HG02588 (cell line): ENCODE measurements around the gene INTU.
"Not testable (repeated sequence)": the region's sequence is repeated elsewhere in the genome, so short reads cannot be mapped to it uniquely, and the experiment has no call there.

Experiments used
- ATAC-seq: cut with Tn5 transposase; IDR thresholded peaks from one replicate; pipeline ENCODE4 v1.9.1; 2021; ENCODE audit warnings: mild to moderate bottlenecking, moderate library complexity; ENCODE audit not compliant: unreplicated experiment

INTU gene

DNA sequence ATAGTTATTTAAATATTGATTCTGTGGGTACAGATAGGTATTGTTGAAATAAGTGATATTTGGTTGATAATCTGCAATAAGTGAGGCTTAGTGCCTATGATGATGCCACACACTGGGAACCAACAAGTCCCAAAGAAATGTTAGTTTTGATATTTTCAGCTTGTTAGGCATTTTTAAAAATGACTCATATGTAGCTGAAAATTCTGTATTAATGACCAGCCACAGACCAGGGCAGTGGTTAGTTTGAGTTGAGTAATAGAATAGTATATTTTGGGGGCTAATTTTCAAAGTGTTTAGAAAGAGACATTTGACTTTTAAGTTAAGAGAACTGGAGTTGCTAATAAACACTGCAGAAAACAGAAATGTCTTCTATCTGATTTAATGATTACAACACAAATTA, 9.4 kb downstream of the INTU start:
- ATAC-seq = no peak

DNA sequence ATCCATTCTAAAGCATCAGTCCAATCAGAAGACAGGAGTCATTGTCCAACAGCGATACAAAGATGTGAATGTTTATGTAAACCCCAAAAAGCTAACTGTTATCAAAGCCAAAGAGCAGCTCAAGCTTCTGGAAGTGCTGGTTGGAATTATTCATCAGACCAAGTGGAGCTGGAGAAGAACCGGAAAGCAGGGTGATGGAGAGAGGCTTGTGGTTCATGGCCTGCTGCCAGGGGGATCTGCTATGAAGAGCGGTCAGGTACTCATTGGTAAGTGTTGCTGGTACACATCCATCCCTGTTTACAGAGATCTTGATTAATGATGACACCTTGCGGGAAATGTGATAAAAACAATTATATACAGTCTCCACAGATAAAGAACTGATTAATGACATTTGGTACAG, 11.0 kb downstream of the INTU start:
- ATAC-seq = no peak

DNA sequence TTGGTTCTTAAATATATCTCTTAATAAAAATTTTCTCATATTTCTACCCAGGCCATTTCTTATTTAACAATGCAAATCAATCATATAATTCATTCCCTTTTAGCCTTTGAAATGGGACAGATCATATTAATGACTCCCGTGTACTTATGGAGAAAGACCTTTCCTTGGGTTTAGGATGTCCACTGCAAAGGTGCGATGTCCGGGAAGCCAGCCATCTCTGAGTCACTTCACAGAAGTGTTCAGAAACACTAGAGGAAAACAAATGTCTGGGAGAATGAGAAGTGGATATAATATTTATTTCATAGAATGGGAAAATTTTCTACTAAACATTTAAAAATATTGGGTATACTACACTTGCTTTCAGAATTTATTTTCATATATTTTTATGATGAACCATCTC, 15.3 kb downstream of the INTU start:
- no peak for ATAC-seq

DNA sequence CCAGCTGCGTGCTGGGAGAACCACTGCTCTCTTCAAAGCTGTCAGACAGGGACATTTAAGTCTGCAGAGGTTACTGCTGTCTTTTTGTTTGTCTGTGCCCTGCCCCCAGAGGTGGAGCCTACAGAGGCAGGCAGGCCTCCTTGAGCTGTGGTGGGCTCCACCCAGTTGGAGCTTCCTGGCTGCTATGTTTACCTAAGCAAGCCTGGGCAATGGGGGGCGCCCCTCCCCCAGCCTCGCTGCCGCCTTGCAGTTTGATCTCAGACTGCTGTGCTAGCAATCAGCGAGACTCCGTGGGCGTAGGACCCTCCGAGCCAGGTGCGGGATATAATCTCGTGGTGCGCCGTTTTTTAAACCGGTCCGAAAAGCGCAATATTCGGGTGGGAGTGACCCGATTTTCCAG, 22.8 kb downstream of the INTU start:
- not testable (repeated sequence) for ATAC-seq

DNA sequence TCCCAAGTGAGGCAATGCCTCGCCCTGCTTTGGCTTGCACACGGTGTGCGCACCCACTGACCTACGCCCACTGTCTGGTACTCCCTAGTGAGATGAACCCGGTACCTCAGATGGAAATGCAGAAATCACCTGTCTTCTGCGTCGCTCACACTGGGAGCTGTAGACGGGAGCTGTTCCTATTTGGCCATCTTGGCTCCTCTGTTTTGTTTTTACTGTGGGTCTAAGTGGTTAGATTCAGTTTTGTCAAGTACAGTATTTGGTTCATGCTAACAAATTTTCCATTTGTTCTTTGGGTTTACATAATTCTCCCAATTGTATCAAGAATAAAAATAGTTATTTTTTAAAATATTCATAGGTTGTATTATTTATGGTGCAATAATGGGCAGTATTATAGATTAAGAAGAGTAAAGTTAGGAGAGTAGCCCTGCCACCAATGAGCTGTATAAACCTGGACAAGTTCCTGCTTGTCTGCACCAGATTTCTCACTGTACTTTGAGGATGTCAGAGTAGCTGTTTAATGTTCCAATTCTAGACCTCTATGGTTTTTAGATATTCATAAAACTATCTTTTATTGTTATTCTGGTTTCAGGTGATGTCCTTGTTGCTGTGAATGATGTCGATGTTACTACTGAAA, 23.4 kb downstream of the INTU start:
- no peak for ATAC-seq

DNA sequence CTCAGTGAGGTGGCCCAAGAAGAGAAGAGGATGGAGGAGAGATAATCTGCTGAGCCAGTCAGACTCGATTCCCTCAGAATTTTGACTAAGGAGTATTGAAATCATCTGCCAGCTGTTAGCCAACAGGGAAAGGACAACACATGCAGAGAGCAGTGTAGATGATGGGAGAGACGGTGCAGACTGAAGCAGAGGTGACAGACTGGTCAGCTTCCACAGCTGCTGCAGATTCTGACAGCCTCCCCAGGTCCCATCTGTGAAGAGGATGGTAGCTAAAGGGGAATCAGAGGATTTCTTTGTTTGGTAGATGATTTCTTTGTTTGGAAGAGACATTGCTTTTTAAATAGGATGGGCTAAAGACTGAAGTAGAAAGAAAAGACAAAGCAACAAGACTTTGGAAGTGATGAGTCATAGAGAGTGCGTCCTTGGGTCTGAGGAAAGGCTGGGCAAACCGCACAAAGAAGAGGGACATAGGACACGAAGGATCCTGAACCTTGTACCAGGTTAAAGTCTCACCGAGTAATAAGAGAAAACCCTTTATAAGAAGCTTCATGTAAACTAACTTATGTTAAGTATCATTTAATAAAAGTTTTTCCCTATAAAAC, 27.6 kb downstream of the INTU start:
- no peak for ATAC-seq

DNA sequence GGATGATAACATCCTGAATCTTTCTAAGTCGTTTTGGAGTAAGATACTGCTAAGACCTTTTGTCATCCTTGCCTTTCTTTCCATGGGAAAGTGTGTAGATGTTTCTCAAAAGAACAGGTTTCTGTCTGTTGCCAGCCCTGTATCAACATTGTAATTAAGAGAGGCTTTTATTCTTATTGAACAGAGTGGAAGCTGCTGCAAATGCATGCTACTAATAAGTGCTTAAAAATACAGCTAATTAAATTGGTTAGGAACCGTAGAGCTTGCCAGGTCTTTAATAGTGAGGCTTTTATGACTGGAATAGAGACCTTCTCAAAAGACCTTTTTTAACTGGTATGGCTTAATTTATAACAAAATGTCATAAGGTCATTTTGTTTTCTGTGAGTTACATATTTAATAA, 34.4 kb downstream of the INTU start:
- ATAC-seq = no peak

DNA sequence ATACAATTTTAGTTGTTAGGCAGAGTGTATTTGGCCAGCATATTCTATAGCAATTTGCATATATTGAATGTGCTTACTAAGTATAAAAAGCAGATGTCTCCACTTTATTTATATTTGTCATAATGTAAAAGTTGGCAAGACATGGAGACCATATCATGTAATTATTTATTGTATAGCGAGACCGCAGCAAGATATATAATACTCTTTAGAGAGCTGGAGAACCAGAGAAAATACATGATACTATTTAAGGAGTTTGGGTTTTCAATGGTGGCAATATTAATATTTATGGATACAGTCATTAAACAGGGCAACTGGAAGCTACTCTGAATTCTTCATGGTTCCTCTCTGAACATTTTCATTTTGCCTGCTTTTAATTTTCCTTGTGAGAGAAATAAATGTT, 35.0 kb downstream of the INTU start:
- ATAC-seq = no peak

DNA sequence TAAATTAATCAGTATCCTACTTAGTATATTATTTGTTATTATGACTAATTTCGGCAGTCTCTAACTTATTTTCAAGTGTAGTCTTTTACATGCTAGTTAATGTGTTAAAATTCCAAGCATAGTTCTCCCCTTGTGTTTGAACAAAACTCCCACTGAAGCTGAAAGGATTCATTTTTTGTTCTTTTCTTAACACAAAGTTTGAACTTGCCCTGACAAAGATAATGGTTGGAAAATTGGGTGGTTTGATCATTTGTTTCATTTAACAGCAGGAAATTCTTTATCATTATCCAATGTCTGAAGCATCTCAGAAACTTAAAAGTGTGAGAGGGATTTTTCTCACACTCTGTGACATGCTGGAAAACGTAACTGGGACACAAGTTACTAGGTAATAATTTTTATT, 36.0 kb downstream of the INTU start:
- no peak for ATAC-seq

DNA sequence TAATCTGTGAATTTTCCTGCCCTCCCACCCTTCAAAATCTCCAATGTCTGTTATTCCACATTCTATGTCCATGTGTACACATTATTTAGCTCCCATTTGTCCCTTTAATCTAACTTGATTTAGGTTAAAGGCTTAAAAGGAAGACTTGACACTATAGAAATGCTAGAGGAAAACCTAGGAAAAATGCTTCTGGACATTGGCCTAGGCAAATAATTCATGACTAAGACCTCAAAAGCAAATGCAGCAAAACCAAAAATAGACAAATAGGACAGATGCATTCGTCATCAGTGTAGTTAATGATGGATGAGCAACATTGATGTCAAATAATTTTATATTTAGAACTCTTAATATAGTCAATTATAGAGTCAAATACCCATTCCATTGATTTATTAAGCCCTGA, 36.9 kb downstream of the INTU start:
- no peak for ATAC-seq

DNA sequence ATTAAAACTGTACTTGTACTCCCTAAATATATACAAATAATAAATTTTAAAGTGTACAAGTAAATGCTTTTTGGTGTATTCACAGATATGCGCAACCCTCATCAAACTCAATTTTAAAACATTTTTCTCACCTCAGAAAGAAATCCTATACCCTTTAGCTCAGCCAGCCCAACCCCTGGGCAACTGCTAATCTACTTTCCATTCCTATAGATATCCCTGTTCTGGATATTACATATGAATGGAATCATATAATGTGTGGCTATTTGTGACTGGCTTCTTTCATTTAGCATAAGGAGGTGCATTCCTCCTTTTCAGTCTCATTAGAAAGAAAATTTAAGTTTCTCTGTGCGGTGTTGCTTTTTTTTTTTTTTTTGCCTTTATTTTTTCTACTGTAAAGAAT, 39.4 kb downstream of the INTU start:
- ATAC-seq = no peak

DNA sequence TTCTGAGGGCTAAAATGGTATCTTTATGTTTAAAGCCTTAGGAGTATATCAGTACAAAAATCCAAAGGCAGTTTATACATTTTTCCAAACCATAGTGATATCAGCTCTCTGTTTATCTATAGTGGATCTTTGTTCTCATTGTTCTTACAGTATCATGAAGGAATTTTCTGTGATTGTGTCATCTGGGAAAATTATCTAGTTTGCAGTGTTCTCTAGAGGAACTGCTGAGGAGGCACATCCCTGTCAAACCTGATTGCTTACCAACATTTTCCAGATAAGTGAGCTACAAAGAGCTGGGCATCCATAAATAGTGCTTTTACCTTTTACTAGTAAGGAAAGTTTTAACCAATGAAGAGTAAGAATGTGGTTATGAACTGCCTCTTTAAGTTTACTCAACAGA, 52.5 kb downstream of the INTU start:
- no peak for ATAC-seq

DNA sequence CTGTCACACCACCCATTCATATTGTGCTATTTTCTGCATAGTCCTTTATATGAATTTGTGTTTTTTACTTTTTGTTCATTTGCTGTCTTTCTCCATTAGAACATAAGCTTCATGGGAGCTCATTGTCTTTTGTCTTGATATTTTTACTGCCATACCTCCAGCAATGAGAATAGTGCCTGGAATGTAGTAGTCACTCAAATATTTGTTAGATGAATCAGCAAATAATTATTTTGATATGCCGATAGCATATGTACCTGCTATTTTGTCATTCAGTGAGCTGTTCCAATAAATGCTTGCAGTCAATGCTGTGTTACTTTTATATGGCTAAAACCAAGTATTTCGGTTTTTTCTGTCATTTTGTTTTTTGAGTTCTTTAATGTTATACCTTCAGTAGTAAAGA, 53.9 kb downstream of the INTU start:
- no peak for ATAC-seq

DNA sequence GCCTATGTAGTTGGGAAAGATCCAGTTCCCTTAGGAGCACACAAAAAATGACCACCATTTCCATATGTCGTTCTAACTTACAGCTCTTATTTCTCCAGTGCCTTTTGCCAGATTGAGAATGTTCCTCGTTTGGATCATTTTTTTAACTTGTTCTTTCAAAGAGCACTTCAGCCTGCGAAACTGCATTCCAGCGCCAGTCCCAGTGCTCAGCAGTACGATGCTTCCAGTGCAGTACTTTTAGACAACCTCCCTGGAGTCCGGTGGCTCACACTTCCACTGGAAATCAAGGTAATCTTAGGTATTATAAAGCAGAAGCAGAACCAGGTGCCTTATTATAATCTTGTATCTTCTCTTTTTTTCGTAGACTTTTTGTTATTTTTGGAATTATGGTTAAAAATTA, 54.8 kb downstream of the INTU start:
- ATAC-seq = no peak

DNA sequence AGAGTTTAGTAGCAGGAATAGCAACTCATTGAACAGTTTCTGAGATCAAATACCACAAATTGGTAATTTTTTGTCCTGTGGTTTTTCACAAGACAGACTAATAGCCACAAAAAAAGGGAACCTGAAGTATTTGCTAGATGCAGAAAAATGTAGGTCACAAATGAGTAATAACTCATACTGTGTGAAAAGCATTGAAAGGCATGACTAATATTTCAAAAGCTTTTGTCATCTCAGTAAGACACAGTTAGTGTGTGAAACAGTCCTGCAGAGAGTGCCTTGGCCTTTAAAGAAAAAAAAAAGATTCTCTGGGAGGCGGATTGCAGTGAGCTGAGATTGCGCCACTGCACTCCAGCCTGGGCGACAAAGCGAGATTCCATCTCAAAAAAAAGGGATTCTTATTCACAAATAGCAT, 66.0 kb downstream of the INTU start:
- ATAC-seq = peak; percentile 100

DNA sequence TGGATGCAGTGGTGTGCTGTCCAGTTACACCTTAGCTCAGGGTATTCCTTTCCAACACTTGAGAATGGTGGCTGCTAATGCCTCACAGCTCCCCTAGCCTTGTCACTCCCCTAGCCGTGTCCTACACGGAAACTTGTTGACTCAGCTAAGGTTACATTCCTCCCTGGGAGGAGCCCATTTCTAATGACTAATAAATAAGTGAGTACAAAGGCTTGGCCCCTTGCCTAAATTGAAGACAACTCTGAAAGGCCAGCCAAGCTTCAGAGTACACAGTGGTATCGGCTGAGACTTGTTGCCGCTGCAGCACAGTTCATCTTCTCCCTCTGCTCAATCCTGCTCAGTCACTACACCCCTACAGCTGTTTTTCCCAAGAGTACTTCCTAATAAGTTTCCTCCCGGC, 76.2 kb downstream of the INTU start:
- no peak for ATAC-seq

DNA sequence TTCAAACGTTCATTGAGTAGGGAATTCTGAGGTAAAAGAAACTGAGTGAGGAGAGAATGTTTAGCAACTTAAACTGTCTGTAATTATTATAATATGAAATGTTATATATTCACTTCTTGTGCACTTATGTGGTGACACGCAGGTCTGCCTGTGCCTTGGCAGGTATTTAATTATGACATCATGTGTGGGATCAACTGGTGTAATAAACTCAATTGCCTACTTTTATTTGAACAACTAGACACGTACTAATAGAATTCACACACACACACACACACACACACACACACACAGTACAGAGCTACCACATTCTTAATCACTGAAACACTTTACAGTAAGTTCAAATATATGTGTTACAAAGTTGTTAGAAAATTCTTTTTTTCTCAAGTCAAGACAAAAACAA, 76.7 kb downstream of the INTU start:
- ATAC-seq = no peak

DNA sequence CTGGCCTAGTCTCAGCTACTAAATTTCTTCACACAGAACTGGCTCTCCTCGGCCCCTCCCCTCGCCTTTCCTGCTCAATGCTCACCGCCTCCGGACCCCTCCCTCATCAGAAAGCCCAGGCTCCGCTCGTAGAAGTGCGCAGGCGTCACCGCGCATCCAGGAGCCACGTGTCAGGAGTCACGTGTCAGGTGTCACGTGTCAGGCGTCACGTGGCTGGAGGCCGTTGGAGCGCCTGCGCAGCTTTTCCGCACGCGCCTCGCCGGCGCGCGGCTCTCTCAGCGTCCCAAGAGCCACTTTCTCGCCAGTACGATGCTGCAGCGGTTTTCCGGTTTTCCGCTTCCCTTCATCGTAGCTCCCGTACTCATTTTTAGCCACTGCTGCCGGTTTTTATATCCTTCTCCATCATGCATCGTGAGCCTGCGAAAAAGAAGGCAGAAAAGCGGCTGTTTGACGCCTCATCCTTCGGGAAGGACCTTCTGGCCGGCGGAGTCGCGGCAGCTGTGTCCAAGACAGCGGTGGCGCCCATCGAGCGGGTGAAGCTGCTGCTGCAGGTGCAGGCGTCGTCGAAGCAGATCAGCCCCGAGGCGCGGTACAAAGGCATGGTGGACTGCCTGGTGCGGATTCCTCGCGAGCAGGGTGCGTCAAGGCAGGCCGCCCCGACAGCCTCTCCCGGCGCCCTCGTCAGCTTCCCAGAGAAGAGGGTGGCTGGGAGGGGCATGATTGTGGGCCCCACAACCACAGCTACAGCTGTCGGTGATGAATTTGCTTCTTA, 97.6 kb downstream of the INTU start, which contains the start of gene SLC25A31:
SLC25A31 (plus strand) TSS at position 259 of the 772 bp plus-strand sequence; CDS start at position 405, 146 bp downstream.
- ATAC-seq = no peak

DNA sequence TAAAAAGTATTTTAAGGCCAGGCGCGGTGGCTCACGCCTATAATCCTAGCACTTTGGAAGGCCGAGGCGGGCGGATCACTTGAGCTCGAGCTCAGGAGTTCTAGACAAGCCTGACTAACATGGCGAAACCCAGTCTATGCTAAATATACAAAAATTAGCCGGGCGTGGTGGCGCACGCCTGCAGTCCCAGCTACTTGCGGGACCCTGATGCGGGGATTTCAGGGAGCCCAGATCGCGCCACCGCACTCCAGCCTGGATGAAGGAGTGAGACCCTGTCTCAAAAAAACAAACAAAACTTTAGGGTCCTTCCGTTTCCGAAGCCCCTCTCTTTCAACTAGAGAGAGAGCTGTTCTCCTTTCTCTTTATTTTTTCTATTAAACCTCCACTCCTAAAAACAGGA, 98.6 kb downstream of the INTU start:
- ATAC-seq = no peak

DNA sequence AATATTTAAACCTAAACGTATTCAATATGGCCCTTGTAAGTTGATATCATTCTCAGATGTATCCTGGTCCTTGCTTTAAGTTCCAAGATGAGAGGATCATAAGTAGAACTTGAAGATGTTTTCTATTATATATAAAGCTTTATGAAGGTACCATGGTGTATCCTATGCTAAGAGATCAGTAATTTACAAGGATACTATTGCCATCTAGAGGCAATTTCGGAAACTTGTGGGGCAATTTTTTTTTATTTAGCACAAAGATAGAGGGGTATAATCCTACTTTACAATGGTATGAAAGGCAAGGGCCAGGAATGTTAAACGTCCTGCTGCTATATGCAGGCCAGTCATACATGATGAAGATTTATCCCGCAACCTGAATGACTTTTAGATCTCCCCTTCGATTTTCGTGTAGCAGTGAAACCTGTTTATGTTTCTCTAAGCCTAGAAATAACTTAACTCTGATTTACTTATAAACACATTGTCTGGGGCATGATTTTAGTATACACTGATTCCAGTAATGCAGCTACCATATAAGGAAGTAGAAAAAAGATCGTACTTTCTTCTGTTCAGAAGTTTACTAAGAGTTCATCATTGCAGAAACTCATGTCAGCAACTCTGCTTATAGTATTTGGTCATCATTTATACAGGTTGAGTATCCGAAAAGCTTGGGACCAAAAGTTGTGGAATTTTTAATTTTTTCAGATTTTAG, 100.0 kb downstream of the INTU start:
- ATAC-seq = peak; percentile 64

DNA sequence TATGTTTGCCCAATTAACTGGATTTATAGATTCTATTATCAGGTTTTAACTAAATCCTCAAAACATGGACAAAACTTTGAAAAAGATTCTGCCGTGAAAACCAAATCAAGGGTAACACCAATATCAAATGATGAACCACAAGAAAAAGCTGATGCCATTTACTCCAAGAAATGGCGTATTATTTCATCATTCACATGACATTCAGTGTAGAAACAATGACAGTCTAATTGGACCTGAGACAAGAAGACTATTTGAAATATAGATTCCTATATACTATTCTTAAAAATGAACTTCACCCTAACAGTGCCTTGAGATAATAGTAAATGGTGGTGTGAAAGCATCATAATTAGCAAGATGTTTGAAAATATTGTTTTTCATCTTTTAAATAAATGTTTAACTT, 102.2 kb downstream of the INTU start:
- ATAC-seq = no peak

DNA sequence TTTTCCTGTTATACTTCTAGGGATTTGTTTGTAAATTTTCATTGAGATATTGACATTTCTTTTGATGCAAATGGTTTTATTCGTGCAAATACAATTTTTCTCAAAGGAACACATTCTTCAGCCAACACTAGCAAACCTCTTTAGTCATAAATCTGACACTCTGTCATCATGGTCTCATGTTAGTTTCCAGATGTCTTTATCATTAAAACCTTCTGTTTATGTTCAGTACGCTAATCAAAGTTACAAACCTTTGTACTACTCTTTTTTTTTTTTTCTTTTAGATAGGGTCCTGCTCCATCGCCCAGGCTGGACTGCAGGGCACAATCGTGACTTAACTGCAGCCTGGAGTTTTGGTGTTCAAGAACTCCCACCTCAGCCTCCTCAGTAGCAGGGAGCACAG, 104.5 kb downstream of the INTU start:
- ATAC-seq = no peak
